ENCODE measurements around the gene CRYBG1. TPM values are rescaled to one million over a fixed set of nuclear protein-coding genes. Genes with fewer than 3 reads are reported as not detected.

The CRYBG1 gene
- polyA plus RNA-seq, 1 donor (not counting 4 experiments of a cell fraction or from before 2014, with no cell fraction given) = 54.7 TPM

GRCh38 chr6:106574741-106575458 lies 214.4 kb downstream of the CRYBG1 start:
- no peaks in the 10 kb centered on the region for H3K4me1 ChIP-seq (ENCODE audit: control insufficient read depth, extremely low read depth, insufficient read depth, low read length)
- H3K27ac ChIP-seq (ENCODE audit: control insufficient read depth, insufficient read depth, low read length) = no peak overlapping the region
- no peak overlapping the region for H3K9ac ChIP-seq (ENCODE audit: control insufficient read depth, extremely low read depth, insufficient read depth, low read length)
- no peak for TF ChIP-seq EZH2 (IDR thresholded peaks at IDR 0.05; ENCODE audit: low read length)
- no peak for TF ChIP-seq CTCF (optimal IDR thresholded peaks at IDR 0.05 in 1 of 3, IDR thresholded peaks at IDR 0.05 in 1 of 3, conservative IDR thresholded peaks at IDR 0.05 in 1 of 3; ENCODE audit: extremely low read depth in 1 of 3, insufficient read depth in 2 of 3, low read length in 3 of 3)
- no peaks in the 10 kb centered on the region for H3K9me1 ChIP-seq (ENCODE audit: control insufficient read depth, extremely low read depth, insufficient read depth, low read length)
- dilution Hi-C loops (cut with MboI; ENCODE audit: extremely low pct_ligation_motif_present, low sequenced_read_pairs) = no loop called here
- H3K36me3 ChIP-seq (ENCODE audit: control insufficient read depth in 2 of 2, extremely low read depth in 1 of 2, insufficient read depth in 2 of 2, low read length in 2 of 2) = peaks cover 4 to 6% of the 10 kb centered on the region in 2 experiments
- no peak overlapping the region for H3K4me3 ChIP-seq (ENCODE audit: control insufficient read depth in 2 of 3, extremely low read depth in 1 of 3, insufficient read depth in 2 of 3, low read depth in 1 of 3, low read length in 3 of 3)
- H3K9me3 ChIP-seq (ENCODE audit: control insufficient read depth, low read depth, low read length) = no peaks in the 10 kb centered on the region
- H4K20me1 ChIP-seq (ENCODE audit: control insufficient read depth, extremely low read depth, insufficient read depth, low read length) = no peaks in the 10 kb centered on the region
- no peaks in the 10 kb centered on the region for H3K79me2 ChIP-seq (ENCODE audit: control insufficient read depth, insufficient read depth, low read length)
- H2AFZ ChIP-seq (ENCODE audit: control insufficient read depth, low read length) = no peak overlapping the region
- DNase-seq (ENCODE audit: low read depth, low spot score) (no peak), FAIRE-seq (no peak)
- H3K27me3 ChIP-seq (ENCODE audit: control insufficient read depth, extremely low read depth, insufficient read depth, low read length) = no peaks in the 10 kb centered on the region
- no peak overlapping the region for H3K4me2 ChIP-seq (ENCODE audit: control insufficient read depth, extremely low read depth, insufficient read depth, low read depth, low read length)

- Histone ChIP-seq H3K9me3 (ENCODE audit: control insufficient read depth, low read depth, low read length) (no peaks in the 10 kb centered on the region), H3K79me2 (ENCODE audit: control insufficient read depth, insufficient read depth, low read length) (no peaks in the 10 kb centered on the region), H3K4me2 (ENCODE audit: control insufficient read depth, extremely low read depth, insufficient read depth, low read depth, low read length) (no peak overlapping the region), H3K4me3 (ENCODE audit: control insufficient read depth in 2 of 3, extremely low read depth in 1 of 3, insufficient read depth in 2 of 3, low read depth in 1 of 3, low read length in 3 of 3) (no peak overlapping the region), H3K27ac (ENCODE audit: control insufficient read depth, insufficient read depth, low read length) (no peak overlapping the region), H3K9ac (ENCODE audit: control insufficient read depth, extremely low read depth, insufficient read depth, low read length) (no peak overlapping the region), H3K27me3 (ENCODE audit: control insufficient read depth, extremely low read depth, insufficient read depth, low read length) (no peaks in the 10 kb centered on the region), H3K36me3 (ENCODE audit: control insufficient read depth in 2 of 2, extremely low read depth in 1 of 2, insufficient read depth in 2 of 2, low read length in 2 of 2) (peaks cover 0 to 8% of the 10 kb centered on the region in 2 experiments), H3K9me1 (ENCODE audit: control insufficient read depth, extremely low read depth, insufficient read depth, low read length) (no peaks in the 10 kb centered on the region), H2AFZ (ENCODE audit: control insufficient read depth, low read length) (no peak overlapping the region), H4K20me1 (ENCODE audit: control insufficient read depth, extremely low read depth, insufficient read depth, low read length) (no peaks in the 10 kb centered on the region), H3K4me1 (ENCODE audit: control insufficient read depth, extremely low read depth, insufficient read depth, low read length) (no peaks in the 10 kb centered on the region)
- FAIRE-seq (no peak), DNase-seq (ENCODE audit: low read depth, low spot score) (no peak)
- dilution Hi-C loops (cut with MboI; ENCODE audit: extremely low pct_ligation_motif_present, low sequenced_read_pairs) = no loop called here
- no peak for TF ChIP-seq EZH2 (IDR thresholded peaks at IDR 0.05; ENCODE audit: low read length)
- TF ChIP-seq CTCF (optimal IDR thresholded peaks at IDR 0.05 in 1 of 3, IDR thresholded peaks at IDR 0.05 in 1 of 3, conservative IDR thresholded peaks at IDR 0.05 in 1 of 3; ENCODE audit: extremely low read depth in 1 of 3, insufficient read depth in 2 of 3, low read length in 3 of 3) = no peak
Measured at GRCh38 chr6:106579281-106579680, 218.8 kb downstream of the CRYBG1 start.
